Mucosa of rectum (tissue), 2 donors: Measurements from ENCODE around the gene CLEC14A.

Source experiments
- H3K27ac ChIP-seq, 2 donors: one replicate each; pipeline ENCODE4 v1.7.0; 2013; ENCODE audit warnings: inconsistent platforms in 2 of 2, low read depth in 2 of 2, low read length in 2 of 2
- H3K27me3 ChIP-seq, 2 donors: one replicate each; pipeline ENCODE4 v1.7.0; 2013; ENCODE audit warnings: low read length in 2 of 2; ENCODE audit not compliant: control insufficient read depth in 2 of 2, insufficient read depth in 2 of 2
- H3K36me3 ChIP-seq, 2 donors: one replicate each; pipeline ENCODE4 v1.7.0; 2013; ENCODE audit warnings: low read length in 2 of 2; ENCODE audit not compliant: control insufficient read depth in 2 of 2, insufficient read depth in 2 of 2
- H3K4me1 ChIP-seq, 2 donors: one replicate each; pipeline ENCODE4 v1.7.0; 2013; ENCODE audit warnings: low read length in 2 of 2, mild to moderate bottlenecking in 1 of 2; ENCODE audit not compliant: control insufficient read depth in 2 of 2, insufficient read depth in 2 of 2
- H3K4me3 ChIP-seq, 2 donors: one replicate each; pipeline ENCODE4 v1.7.0; 2013; ENCODE audit warnings: low read length in 2 of 2
- H3K9ac ChIP-seq, 2 donors: one replicate each; pipeline ENCODE4 v1.7.0; 2013; ENCODE audit warnings: low read length in 2 of 2, low read depth in 1 of 2, mild to moderate bottlenecking in 1 of 2
- H3K9me3 ChIP-seq, 2 donors: one replicate each; pipeline ENCODE4 v1.7.0; 2013; ENCODE audit warnings: low read length in 2 of 2; ENCODE audit not compliant: control insufficient read depth in 2 of 2
- donor health status: healthy.
- donor health status: Normal muscosa, but diverticular disease.

CLEC14A gene

GRCh38 chr14:38207377-38207735 lies 48.5 kb downstream of the CLEC14A start:
- H3K27me3 ChIP-seq, result peaks cover 0 to 3% of the 10 kb centered on the region in 2 donors
- peaks cover 15 to 19% of the 10 kb centered on the region in 2 donors for H3K4me1 ChIP-seq
- peak overlapping the region; percentile 89 to 95 for H3K27ac ChIP-seq
- H3K4me3 ChIP-seq, result peak overlapping the region; percentile 70 to 86
- H3K9me3 ChIP-seq, result no peaks in the 10 kb centered on the region
- H3K9ac ChIP-seq, result peak overlapping the region in 1 of 2 donors; percentile 16
- no peaks in the 10 kb centered on the region for H3K36me3 ChIP-seq

GRCh38 chr14:38206689-38207376 lies 49.1 kb downstream of the CLEC14A start:
- Histone ChIP-seq H3K27ac (no peak overlapping the region), H3K4me1 (peaks cover 15 to 19% of the 10 kb centered on the region in 2 donors), H3K36me3 (no peaks in the 10 kb centered on the region), H3K9ac (no peak overlapping the region), H3K9me3 (no peaks in the 10 kb centered on the region), H3K4me3 (peak overlapping the region in 1 of 2 donors; percentile 86), H3K27me3 (peaks cover 0 to 3% of the 10 kb centered on the region in 2 donors)

GRCh38 chr14:38205949-38206665 lies 49.8 kb downstream of the CLEC14A start:
- no peaks in the 10 kb centered on the region for H3K36me3 ChIP-seq
- H3K4me3 ChIP-seq, result no peak overlapping the region
- H3K9me3 ChIP-seq, result no peaks in the 10 kb centered on the region
- peaks cover 15 to 19% of the 10 kb centered on the region in 2 donors for H3K4me1 ChIP-seq
- H3K9ac ChIP-seq, result no peak overlapping the region
- H3K27me3 ChIP-seq, result peaks cover 0 to 3% of the 10 kb centered on the region in 2 donors
- H3K27ac ChIP-seq, result no peak overlapping the region

GRCh38 chr14:38205119-38205813 lies 50.6 kb downstream of the CLEC14A start:
- Histone ChIP-seq H3K4me1 (peaks cover 15 to 19% of the 10 kb centered on the region in 2 donors), H3K36me3 (no peaks in the 10 kb centered on the region), H3K27ac (no peak overlapping the region), H3K9me3 (no peaks in the 10 kb centered on the region), H3K4me3 (no peak overlapping the region), H3K27me3 (peaks cover 0 to 3% of the 10 kb centered on the region in 2 donors), H3K9ac (no peak overlapping the region)

- peaks cover 10 to 18% of the 10 kb centered on the region in 2 donors for H3K4me1 ChIP-seq
- H3K9ac ChIP-seq, result no peak overlapping the region
- H3K4me3 ChIP-seq, result no peak overlapping the region
- no peaks in the 10 kb centered on the region for H3K27me3 ChIP-seq
- no peaks in the 10 kb centered on the region for H3K9me3 ChIP-seq
- no peak overlapping the region for H3K27ac ChIP-seq
- H3K36me3 ChIP-seq, result no peaks in the 10 kb centered on the region
These were observed 51.2 kb downstream of the CLEC14A start for GRCh38 chr14:38204719-38205115.
